ENCODE measurements around the gene EXOC4. TPM values are rescaled to one million over a fixed set of nuclear protein-coding genes. Genes with fewer than 3 reads are reported as not detected.

EXOC4 gene
- total RNA-seq, 1 experiment from 2014 or later, result 91.9 TPM

DNA sequence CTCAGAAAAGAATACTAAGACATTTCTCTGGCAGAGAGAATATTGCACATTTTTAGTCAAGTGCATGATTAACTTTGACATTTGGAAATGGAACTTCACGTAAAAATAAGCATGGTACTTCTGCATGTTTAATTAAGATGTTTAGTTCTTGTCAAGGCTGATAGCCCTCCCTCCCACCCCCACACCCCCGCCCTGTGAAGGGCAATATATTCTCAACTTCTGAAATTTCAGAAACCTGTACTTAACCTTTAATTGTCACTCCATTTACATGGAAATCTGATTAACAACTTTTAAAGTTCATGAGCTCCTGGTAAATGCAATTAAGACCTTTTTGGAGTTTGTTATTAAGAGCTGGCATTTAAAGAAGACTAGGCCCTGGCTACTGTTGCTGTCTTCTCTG, 205.8 kb downstream of the EXOC4 start:
- TF ChIP-seq, protein P1, sequence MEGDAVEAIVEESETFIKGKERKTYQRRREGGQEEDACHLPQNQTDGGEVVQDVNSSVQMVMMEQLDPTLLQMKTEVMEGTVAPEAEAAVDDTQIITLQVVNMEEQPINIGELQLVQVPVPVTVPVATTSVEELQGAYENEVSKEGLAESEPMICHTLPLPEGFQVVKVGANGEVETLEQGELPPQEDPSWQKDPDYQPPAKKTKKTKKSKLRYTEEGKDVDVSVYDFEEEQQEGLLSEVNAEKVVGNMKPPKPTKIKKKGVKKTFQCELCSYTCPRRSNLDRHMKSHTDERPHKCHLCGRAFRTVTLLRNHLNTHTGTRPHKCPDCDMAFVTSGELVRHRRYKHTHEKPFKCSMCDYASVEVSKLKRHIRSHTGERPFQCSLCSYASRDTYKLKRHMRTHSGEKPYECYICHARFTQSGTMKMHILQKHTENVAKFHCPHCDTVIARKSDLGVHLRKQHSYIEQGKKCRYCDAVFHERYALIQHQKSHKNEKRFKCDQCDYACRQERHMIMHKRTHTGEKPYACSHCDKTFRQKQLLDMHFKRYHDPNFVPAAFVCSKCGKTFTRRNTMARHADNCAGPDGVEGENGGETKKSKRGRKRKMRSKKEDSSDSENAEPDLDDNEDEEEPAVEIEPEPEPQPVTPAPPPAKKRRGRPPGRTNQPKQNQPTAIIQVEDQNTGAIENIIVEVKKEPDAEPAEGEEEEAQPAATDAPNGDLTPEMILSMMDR (IDR thresholded peaks at IDR 0.05; ENCODE audit: unreplicated experiment), result no peak
- H3K27ac Mint-ChIP-seq (ENCODE audit: unreplicated experiment), result no peak overlapping the region
- H3K27me3 Mint-ChIP-seq (ENCODE audit: unreplicated experiment), result no peaks in the 10 kb centered on the region

DNA sequence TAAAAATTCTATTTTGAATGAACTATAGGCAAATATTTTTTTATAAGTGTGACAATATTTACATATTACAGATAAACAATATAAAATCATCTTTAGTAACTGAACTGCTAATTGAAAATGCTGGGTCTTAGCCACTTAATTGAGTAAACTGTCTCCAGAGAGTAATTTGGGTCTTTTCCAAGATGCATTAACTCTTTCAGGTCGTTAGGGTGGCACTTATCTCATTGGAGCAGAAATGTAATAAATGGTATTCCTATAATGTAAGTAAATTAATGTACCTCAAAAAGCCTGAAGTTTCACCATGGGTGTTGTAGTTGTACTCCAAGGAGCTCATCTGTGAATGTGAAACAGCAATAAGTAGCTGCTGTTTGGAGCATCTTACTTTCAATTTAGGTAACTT, 208.5 kb downstream of the EXOC4 start:
- no peaks in the 10 kb centered on the region for H3K27me3 Mint-ChIP-seq (ENCODE audit: unreplicated experiment)
- no peaks in the 10 kb centered on the region for H3K4me1 Mint-ChIP-seq (ENCODE audit: low read depth, unreplicated experiment)
- H3K4me3 Mint-ChIP-seq (ENCODE audit: low read depth, unreplicated experiment), result no peak overlapping the region
- no peaks in the 10 kb centered on the region for H3K36me3 Mint-ChIP-seq (ENCODE audit: insufficient read depth, unreplicated experiment)
- CTCF ChIA-PET, result no interaction called here
- intact Hi-C loops (cut with micrococcal nuclease; ENCODE audit: unreplicated experiment), result no loop called here
- H3K27ac Mint-ChIP-seq (ENCODE audit: unreplicated experiment), result no peak overlapping the region
- no peak for DNase-seq
- TF ChIP-seq, protein P1 (IDR thresholded peaks at IDR 0.05; ENCODE audit: unreplicated experiment), result no peak
- no peaks in the 10 kb centered on the region for H3K9me3 Mint-ChIP-seq (ENCODE audit: low read depth, unreplicated experiment)
- no TSS peak for BruUV-seq (replicated peaks)

More for the DNA sequence above, 205.8 kb downstream of the EXOC4 start:
- Mint-ChIP-seq H3K36me3 (ENCODE audit: insufficient read depth, unreplicated experiment) (no peaks in the 10 kb centered on the region), H3K9me3 (ENCODE audit: low read depth, unreplicated experiment) (no peaks in the 10 kb centered on the region), H3K4me3 (ENCODE audit: low read depth, unreplicated experiment) (no peak overlapping the region), H3K4me1 (ENCODE audit: low read depth, unreplicated experiment) (no peaks in the 10 kb centered on the region)
- CTCF ChIA-PET, result no interaction called here
- BruUV-seq (replicated peaks), result no TSS peak
- no peak for DNase-seq
- intact Hi-C loops (cut with micrococcal nuclease; ENCODE audit: unreplicated experiment), result no loop called here

DNA sequence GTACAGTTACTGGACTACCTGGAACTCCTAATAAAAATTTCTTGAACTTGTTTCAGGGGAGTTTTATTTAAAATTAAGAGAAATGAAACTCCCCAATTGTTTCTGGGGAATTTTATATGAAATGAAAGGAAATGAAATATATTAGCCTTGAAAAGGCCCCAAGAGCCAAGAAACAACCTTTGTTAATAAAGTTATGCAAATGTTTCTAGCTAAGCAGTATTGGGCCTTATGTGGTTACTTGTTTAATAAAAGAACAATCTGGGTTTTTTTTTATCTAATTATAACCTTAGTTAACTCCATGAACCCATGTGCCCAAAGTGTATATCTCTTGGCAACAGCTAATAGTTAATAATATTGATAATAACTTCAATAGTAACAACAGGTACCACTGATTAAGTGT, 222.8 kb downstream of the EXOC4 start:
- intact Hi-C loops (cut with micrococcal nuclease; ENCODE audit: unreplicated experiment), result loop anchor here (10.0 kb wide), 1 partner anchor 61 kb away; no protein-coding TSS in a partner anchor
- no TSS peak for BruUV-seq (replicated peaks)
- Mint-ChIP-seq H3K4me1 (ENCODE audit: low read depth, unreplicated experiment) (no peaks in the 10 kb centered on the region), H3K36me3 (ENCODE audit: insufficient read depth, unreplicated experiment) (no peaks in the 10 kb centered on the region), H3K4me3 (ENCODE audit: low read depth, unreplicated experiment) (no peak overlapping the region), H3K27ac (ENCODE audit: unreplicated experiment) (no peak overlapping the region), H3K9me3 (ENCODE audit: low read depth, unreplicated experiment) (no peaks in the 10 kb centered on the region), H3K27me3 (ENCODE audit: unreplicated experiment) (no peaks in the 10 kb centered on the region)
- CTCF ChIA-PET, result no interaction called here
- DNase-seq, result no peak
- TF ChIP-seq, protein P1 (IDR thresholded peaks at IDR 0.05; ENCODE audit: unreplicated experiment), result no peak

DNA sequence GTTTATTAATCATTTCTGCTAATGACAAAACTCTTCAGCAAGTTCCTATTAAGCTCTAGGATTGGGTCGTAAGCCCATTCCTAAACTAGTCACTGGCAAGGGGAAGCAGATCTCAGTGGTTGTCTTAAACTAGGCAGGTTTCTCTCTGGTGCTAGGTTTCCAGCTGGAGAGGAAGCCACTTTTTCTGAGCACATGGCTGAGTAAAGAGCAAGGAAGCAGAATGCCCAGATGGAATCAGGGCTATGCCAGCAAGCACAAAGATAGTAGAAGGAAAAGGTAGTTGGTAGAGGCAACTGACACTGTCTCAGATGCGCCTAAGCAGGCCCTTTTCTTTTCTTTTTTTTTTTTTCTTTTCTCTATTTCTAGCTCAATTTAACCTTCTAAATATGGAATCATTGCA, 224.9 kb downstream of the EXOC4 start:
- H3K4me1 Mint-ChIP-seq (ENCODE audit: low read depth, unreplicated experiment), result peaks cover 8% of the 10 kb centered on the region
- no peaks in the 10 kb centered on the region for H3K27me3 Mint-ChIP-seq (ENCODE audit: unreplicated experiment)
- no TSS peak for BruUV-seq (replicated peaks)
- intact Hi-C loops (cut with micrococcal nuclease; ENCODE audit: unreplicated experiment), result loop anchor here (10.0 kb wide), 1 partner anchor 63 kb away; no protein-coding TSS in a partner anchor
- H3K27ac Mint-ChIP-seq (ENCODE audit: unreplicated experiment), result no peak overlapping the region
- CTCF ChIA-PET, result no interaction called here
- peaks cover 2% of the 10 kb centered on the region for H3K36me3 Mint-ChIP-seq (ENCODE audit: insufficient read depth, unreplicated experiment)
- TF ChIP-seq, protein P1 (IDR thresholded peaks at IDR 0.05; ENCODE audit: unreplicated experiment), result no peak
- H3K4me3 Mint-ChIP-seq (ENCODE audit: low read depth, unreplicated experiment), result no peak overlapping the region
- no peak for DNase-seq
- H3K9me3 Mint-ChIP-seq (ENCODE audit: low read depth, unreplicated experiment), result no peaks in the 10 kb centered on the region

Data from Calu3 (cell line).